PC-3 (cell line): Measurements from ENCODE around the gene TENM4. TPM values are rescaled to one million over a fixed set of nuclear protein-coding genes. Genes with fewer than 3 reads are reported as not detected.

ENCODE experiments used
- ATAC-seq: fragments of 200-7000 bp; cut with Tn5 transposase; 2 replicates; pipeline ENCODE4 v1.9.1; 2020; ENCODE audit warnings: mild to moderate bottlenecking, moderate library complexity
- BruUV-seq: library from RNA; stranded (reverse); fragments of 400-500 nt; replicated peaks from 2 replicates; lab custom pipeline; 2021; lab: Mats Ljungman, UMichigan
- CTCF ChIA-PET: fragments of 300-600 bp; sonication (Branson Sonifier 250); formaldehyde crosslinking; loops from one replicate; lab custom pipeline; 2022; ENCODE audit warnings: antibody characterized with exemption; lab: Charles Lee
- POLR2A ChIA-PET: fragments of 300-600 bp; sonication (Branson Sonifier 250); formaldehyde crosslinking; loops from one replicate; lab custom pipeline; 2022; ENCODE audit warnings: antibody characterized with exemption; ENCODE audit not compliant: unreplicated experiment; lab: Charles Lee
- DNase-seq: peaks from one replicate; pipeline ENCODE4 v3.0.0-alpha.2; 2015
- H2AFZ ChIP-seq: fragments of 300-600 bp; sonication (generic); 2 replicates; pipeline ENCODE4 v1.6.0; 2016; ENCODE audit warnings: antibody characterized with exemption, low read length
- H3F3A ChIP-seq: fragments of 300-600 bp; sonication (generic); one replicate; pipeline ENCODE4 v1.6.0; 2017; ENCODE audit warnings: antibody characterized with exemption, low read length, control low read depth, mild to moderate bottlenecking; ENCODE audit not compliant: unreplicated experiment
- H3K27ac ChIP-seq: fragments of 300-600 bp; sonication (generic); 2 replicates; pipeline ENCODE4 v1.5.1; 2016; ENCODE audit warnings: mild to moderate bottlenecking, low read length
- H3K27me3 ChIP-seq: fragments of 300-600 bp; sonication (generic); 2 replicates; pipeline ENCODE4 v1.6.1; 2016; ENCODE audit warnings: low read length, mixed read lengths
- H3K36me3 ChIP-seq: fragments of 300-600 bp; sonication (generic); 2 replicates; pipeline ENCODE4 v1.6.1; 2016; ENCODE audit warnings: low read depth, mixed run types, low read length, mixed read lengths
- H3K4me1 ChIP-seq: fragments of 300-600 bp; sonication (generic); 2 replicates; pipeline ENCODE4 v1.5.1; 2016; ENCODE audit warnings: low read length; ENCODE audit not compliant: insufficient read depth
- H3K4me2 ChIP-seq: fragments of 300-600 bp; sonication (generic); 2 replicates; pipeline ENCODE4 v1.6.0; 2016; ENCODE audit warnings: low read length
- H3K4me3 ChIP-seq: fragments of 300-600 bp; sonication (generic); 2 replicates; pipeline ENCODE4 v1.5.1; 2016; ENCODE audit warnings: mild to moderate bottlenecking, low read length, mixed read lengths
- H3K79me2 ChIP-seq: fragments of 300-600 bp; sonication (generic); 2 replicates; pipeline ENCODE4 v1.6.1; 2017; ENCODE audit warnings: low read length, mixed read lengths
- H3K9ac ChIP-seq: fragments of 300-600 bp; sonication (generic); 2 replicates; pipeline ENCODE4 v1.6.0; 2016; ENCODE audit warnings: mild to moderate bottlenecking, low read length
- H3K9me2 ChIP-seq: fragments of 300-600 bp; sonication (generic); replicated peaks from 2 replicates; pipeline ENCODE4 v1.6.1; 2016; ENCODE audit warnings: mixed run types, low read length, mixed read lengths
- H3K9me3 ChIP-seq: fragments of 300-600 bp; sonication (generic); 2 replicates; pipeline ENCODE4 v1.6.1; 2016; ENCODE audit warnings: low read length, mixed read lengths
- H4K20me1 ChIP-seq: fragments of 300-600 bp; sonication (generic); 2 replicates; pipeline ENCODE4 v1.6.1; 2016; ENCODE audit warnings: low read length, mixed read lengths
- EZH2 ChIP-seq: fragments of 300-600 bp; sonication (generic); IDR thresholded peaks from one replicate; pipeline ENCODE4 v1.6.1; 2017; ENCODE audit warnings: antibody characterized with exemption, mild to moderate bottlenecking, low read length; ENCODE audit not compliant: unreplicated experiment
- EZH2phosphoT487 ChIP-seq: fragments of 300-600 bp; sonication (generic); IDR thresholded peaks from 2 replicates; pipeline ENCODE4 v1.6.1; 2018; ENCODE audit warnings: mild to moderate bottlenecking, antibody characterized with exemption, low read length, borderline replicate concordance
- intact Hi-C: fragments of 100-400 bp; cut with micrococcal nuclease; formaldehyde crosslinking; loops from 2 replicates; pipeline ENCODE4 v1.9.0; 2023
- total RNA-seq: library from RNA; depleted of rRNA; stranded (reverse); fragments of >200 nt; gene quantifications from 2 replicates; pipeline ENCODE4 v1.2.3, GENCODE V29; 2014
- TF ChIP-seq, protein P1 (sequence below): fragments of 300-600 bp; sonication (generic); conservative IDR thresholded peaks from 2 replicates; pipeline ENCODE4 v1.5.1; 2017; ENCODE audit warnings: antibody characterized with exemption, low read depth, mild to moderate bottlenecking, low read length

Gene TENM4
- total RNA-seq, 1 experiment from 2014 or later: 19.7 TPM

DNA sequence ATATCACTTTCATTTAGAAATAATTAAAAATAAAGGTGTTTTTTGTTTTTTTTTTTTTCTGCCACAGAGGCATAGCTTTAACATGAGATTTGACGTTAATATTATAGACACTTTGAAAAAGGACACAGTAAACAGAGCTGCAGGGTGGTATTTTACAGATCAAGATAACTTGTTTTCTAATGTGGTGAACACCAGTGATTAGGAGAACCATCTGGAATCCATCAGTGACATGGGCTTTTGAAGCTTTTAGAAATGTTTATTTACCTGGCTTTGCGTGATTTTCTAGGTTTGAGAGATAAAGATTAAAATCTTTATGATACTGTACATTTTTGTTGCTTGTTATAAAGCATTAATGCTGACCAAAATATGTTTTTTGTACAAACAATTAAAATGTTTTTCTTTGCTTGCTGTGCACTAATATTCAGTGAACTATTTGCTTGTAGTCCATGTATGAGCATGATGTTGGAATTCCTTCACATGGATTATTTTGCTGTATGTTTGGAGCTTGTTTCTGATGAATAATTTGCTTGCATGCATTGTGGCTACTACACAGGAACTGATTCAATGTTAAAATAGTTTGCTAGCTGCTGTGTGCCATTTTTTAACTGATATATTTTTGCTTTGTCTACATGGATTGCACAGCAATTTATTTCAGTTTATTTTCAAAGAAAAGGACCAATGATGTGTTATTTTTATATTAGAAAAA, 514.0 kb downstream of the TENM4 start:
- Histone ChIP-seq H3K27ac (peak overlapping the region; percentile 12), H2AFZ (no peak overlapping the region), H3K9me3 (no peaks in the 10 kb centered on the region), H3K4me3 (no peak overlapping the region), H3K9ac (no peak overlapping the region), H3K27me3 (no peaks in the 10 kb centered on the region), H3K79me2 (no peaks in the 10 kb centered on the region), H3K36me3 (no peaks in the 10 kb centered on the region), H3K4me1 (peaks cover 13% of the 10 kb centered on the region; the same call in 1 of the 2 replicates), H4K20me1 (no peaks in the 10 kb centered on the region), H3K4me2 (peak overlapping the region; percentile 3; the same call in 1 of the 2 replicates), H3K9me2 (no peaks in the 10 kb centered on the region), H3F3A (no peaks in the 10 kb centered on the region)
- ChIA-PET CTCF (interaction anchor here (0.6 kb wide), 1 partner anchor 930 kb away, joined by 3 read pairs; no protein-coding TSS in a partner anchor), POLR2A (interaction anchor here (0.7 kb wide), 1 partner anchor 31 kb away, joined by 7 read pairs; no protein-coding TSS in a partner anchor)
- TF ChIP-seq EZH2phosphoT487: no peak
- TF ChIP-seq, protein P1, sequence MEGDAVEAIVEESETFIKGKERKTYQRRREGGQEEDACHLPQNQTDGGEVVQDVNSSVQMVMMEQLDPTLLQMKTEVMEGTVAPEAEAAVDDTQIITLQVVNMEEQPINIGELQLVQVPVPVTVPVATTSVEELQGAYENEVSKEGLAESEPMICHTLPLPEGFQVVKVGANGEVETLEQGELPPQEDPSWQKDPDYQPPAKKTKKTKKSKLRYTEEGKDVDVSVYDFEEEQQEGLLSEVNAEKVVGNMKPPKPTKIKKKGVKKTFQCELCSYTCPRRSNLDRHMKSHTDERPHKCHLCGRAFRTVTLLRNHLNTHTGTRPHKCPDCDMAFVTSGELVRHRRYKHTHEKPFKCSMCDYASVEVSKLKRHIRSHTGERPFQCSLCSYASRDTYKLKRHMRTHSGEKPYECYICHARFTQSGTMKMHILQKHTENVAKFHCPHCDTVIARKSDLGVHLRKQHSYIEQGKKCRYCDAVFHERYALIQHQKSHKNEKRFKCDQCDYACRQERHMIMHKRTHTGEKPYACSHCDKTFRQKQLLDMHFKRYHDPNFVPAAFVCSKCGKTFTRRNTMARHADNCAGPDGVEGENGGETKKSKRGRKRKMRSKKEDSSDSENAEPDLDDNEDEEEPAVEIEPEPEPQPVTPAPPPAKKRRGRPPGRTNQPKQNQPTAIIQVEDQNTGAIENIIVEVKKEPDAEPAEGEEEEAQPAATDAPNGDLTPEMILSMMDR: no peak
- TF ChIP-seq EZH2: no peak
- intact Hi-C loops: no loop called here
- ATAC-seq (peak; percentile 65), DNase-seq (peak; percentile 30)
- no TSS peak for BruUV-seq

DNA sequence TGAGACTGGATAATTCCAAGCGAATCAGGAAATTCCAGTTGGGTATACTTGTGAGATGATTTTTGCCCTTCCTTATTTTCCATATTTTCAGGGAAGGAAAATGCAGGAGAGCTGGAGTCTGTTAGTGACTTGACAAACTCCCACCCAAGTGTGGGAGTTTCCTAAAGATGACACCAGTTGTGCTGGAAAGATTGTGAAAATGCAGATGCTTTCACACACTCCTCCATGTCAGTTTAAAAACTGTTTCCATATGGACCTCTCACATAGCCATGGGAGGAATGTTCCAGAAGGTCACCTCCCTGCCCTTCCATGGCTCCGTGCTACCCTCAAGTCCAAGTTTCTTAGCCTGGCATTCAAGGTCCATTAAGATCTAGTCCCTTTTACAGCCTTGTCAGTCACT, 515.4 kb downstream of the TENM4 start:
- Histone ChIP-seq H2AFZ (no peak overlapping the region), H3K4me2 (no peak overlapping the region), H3K27ac (no peak overlapping the region), H3K4me3 (no peak overlapping the region), H3K9ac (no peak overlapping the region), H3K4me1 (peaks cover 13% of the 10 kb centered on the region; the same call in 1 of the 2 replicates), H3K9me2 (no peaks in the 10 kb centered on the region), H3K27me3 (no peaks in the 10 kb centered on the region), H3F3A (no peaks in the 10 kb centered on the region), H4K20me1 (no peaks in the 10 kb centered on the region), H3K36me3 (no peaks in the 10 kb centered on the region), H3K9me3 (no peaks in the 10 kb centered on the region), H3K79me2 (no peaks in the 10 kb centered on the region)
- POLR2A ChIA-PET: no interaction called here
- CTCF ChIA-PET: no interaction called here
- BruUV-seq: no TSS peak
- ATAC-seq: no peak
- DNase-seq: no peak
- intact Hi-C loops: no loop called here
- no peak for TF ChIP-seq EZH2phosphoT487
- TF ChIP-seq EZH2: no peak
- TF ChIP-seq, protein P1: no peak
